A375 (cell line): ENCODE data around the gene NEK11. TPM values are rescaled to one million over a fixed set of nuclear protein-coding genes. Genes with fewer than 3 reads are reported as not detected.

Experiments
- small RNA-seq: library from RNA; depleted of rRNA; stranded (forward); fragments of <200 nt; gene quantifications from one replicate; pipeline ENCODE3, GENCODE V24; 2014
- total RNA-seq: library from RNA; depleted of rRNA; stranded (reverse); fragments of >200 nt; shearing (Covaris generic); gene quantifications from 2 replicates; pipeline ENCODE4 v1.2.3, GENCODE V29; 2014; rRNA removed

The NEK11 gene, protein sequence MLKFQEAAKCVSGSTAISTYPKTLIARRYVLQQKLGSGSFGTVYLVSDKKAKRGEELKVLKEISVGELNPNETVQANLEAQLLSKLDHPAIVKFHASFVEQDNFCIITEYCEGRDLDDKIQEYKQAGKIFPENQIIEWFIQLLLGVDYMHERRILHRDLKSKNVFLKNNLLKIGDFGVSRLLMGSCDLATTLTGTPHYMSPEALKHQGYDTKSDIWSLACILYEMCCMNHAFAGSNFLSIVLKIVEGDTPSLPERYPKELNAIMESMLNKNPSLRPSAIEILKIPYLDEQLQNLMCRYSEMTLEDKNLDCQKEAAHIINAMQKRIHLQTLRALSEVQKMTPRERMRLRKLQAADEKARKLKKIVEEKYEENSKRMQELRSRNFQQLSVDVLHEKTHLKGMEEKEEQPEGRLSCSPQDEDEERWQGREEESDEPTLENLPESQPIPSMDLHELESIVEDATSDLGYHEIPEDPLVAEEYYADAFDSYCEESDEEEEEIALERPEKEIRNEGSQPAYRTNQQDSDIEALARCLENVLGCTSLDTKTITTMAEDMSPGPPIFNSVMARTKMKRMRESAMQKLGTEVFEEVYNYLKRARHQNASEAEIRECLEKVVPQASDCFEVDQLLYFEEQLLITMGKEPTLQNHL
- 1.0 TPM in 2 replicates for total RNA-seq

DNA sequence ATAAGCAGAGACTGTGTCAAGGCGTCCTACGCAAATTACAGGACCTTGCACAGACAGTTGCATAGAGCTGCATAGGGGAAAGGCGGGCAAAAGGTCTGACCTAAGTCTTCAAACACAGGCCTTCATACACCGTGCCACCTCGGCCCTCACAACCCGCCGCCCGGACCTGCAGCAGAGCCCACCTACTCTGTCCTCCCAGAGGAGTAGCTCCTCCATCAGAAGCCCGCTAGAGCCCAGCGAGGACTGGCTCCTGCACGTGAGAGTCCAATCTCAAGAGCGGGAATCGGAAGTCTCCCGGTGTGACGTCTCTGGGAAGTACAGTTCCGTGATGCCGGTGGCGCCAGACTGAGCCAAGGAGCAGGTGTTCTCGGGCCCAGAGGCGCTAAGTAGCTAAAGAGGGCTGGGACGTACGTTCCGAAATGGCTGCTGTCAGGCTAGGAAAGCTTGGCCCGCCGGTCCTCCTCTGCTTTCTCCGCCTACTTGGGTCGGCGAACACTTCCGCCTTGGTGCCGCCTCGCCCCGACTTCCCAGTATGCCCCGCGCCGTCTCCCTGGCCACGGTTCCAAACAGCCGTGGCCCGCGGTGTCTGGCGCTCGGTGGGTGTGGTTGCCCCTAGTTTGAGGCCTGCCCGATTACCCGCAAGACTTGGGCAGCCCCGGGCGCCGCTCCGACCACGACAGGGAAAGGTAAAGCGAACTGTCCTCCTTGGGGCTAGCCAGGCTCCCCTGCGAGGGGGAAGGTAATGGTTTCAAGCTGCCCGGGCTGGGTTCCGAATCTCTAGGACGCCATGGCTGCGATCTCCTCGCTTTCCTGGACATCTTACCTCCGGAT is at the start of gene NEK11, which contains the start of gene ASTE1:
TSS of gene NEK11 (plus strand) at position 557 of the 831 bp plus-strand sequence. CDS start 2,832 bp downstream, outside the sequence.
TSS of gene ASTE1 (minus strand) at position 505 of the 831 bp plus-strand sequence. CDS start 1,519 bp downstream, outside the sequence.

DNA sequence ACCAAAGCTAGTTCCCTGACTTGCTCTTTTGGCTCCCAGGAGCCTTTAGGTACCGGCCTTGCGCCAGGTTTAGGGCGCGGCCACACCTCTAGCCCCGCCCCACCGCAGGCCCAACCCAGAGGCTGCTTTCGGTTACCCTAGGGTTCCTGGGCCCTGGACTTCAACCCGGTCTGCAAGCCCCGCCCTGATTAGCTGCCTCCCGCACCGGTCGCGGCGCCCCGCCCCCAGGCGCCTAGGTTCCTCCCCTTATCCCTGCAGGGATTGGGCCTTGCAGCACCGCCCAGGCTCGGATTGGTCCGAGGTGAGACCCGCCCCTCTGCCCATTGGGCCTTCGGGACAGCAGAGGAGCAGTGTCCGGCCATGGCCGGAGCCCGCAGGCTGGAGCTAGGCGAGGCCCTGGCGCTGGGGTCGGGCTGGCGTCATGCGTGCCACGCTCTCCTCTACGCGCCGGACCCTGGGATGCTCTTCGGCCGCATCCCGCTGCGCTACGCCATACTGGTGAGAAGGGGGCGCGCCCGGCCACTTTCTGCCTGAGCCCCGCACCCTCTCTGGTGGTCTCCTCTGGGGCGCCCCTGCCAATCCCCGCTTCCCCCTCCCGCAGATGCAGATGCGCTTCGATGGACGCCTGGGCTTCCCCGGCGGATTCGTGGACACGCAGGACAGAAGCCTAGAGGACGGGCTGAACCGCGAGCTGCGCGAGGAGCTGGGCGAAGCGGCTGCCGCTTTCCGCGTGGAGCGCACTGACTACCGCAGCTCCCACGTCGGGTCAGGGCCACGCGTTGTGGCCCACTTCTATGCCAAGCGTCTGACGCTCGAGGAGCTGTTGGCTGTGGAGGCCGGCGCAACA is 355.0 kb downstream of the NEK11 start, which contains the start of gene NUDT16:
TSS of gene NUDT16 (plus strand) at position 330 of the 847 bp plus-strand sequence. CDS start at position 361, 31 bp downstream.

Small RNA genes within 50 kb of the gene (small RNA-seq; reads per million reads assigned to genes)
- not detected for gene RNU6-726P

Other genes starting within 250 kb of the NEK11 start
- 37.7 and 37.9 TPM in 2 replicates for gene ATP2C1, start 132.8 kb upstream of the NEK11 start, total RNA-seq
- 4.5 and 5.5 TPM in 2 replicates for gene ASTE1, start 52 bp upstream of the NEK11 start, total RNA-seq